Measurements from ENCODE around the gene EGLN1.
A peak's percentile ranks its signal among the peaks of the same experiment; 100 is the strongest.

GRCh38 chr1:231315887-231316286, 106.2 kb downstream of the EGLN1 start:
- no peak for TF ChIP-seq ZSCAN20 (CRISPR knock-in tag; IDR thresholded peaks at IDR 0.05)
- TF ChIP-seq MAZ (IDR thresholded peaks at IDR 0.05; ENCODE audit: borderline replicate concordance, low read depth, low read length) = no peak
- TF ChIP-seq MYC (IDR thresholded peaks at IDR 0.05; ENCODE audit: borderline replicate concordance, low read length) = no peak
- TF ChIP-seq RFX5 (IDR thresholded peaks at IDR 0.05) = no peak
- no peak for TF ChIP-seq POLR2AphosphoS2 (conservative IDR thresholded peaks at IDR 0.05; ENCODE audit: low read length)
- TF ChIP-seq POLR2A (IDR thresholded peaks at IDR 0.05; ENCODE audit: low read length) = no peak
- no peak for TF ChIP-seq EP300 (IDR thresholded peaks at IDR 0.05)
- peak; percentile 61 for TF ChIP-seq CTCF (IDR thresholded peaks at IDR 0.05)
- no peak for TF ChIP-seq MAX (IDR thresholded peaks at IDR 0.05)
- TF ChIP-seq RAD21 (conservative IDR thresholded peaks at IDR 0.05 in 1 of 2, IDR thresholded peaks at IDR 0.05 in 1 of 2) = peak; percentile 57 to 73
- no peak for TF ChIP-seq CHD2 (IDR thresholded peaks at IDR 0.05; ENCODE audit: low read length, partially characterized antibody)

All from A549 (cell line).